ENCODE results near the gene KLF16.
A peak's percentile ranks its signal among the peaks of the same experiment; 100 is the strongest.
"Not testable (repeated sequence)": the region's sequence is repeated elsewhere in the genome, so short reads cannot be mapped to it uniquely, and the experiment has no call there.

The KLF16 gene

DNA sequence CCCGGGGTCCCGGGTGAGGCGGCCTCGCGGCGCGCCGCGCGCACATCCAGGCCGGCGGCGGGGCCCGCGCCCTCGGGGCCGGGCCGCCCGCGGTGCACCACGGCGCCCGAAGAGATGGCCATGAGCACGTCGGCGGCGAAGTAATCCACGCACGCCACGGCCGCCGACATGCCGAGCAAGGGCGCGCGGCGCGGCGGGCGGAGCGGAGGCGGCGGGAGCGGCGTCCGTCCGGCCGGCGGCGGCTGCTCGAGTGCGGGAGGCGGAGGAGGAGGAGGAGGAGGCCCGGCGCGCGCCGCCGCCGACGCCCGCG, at the start of gene KLF16:
Gene KLF16 (minus strand): TSS at position 252 of the 310 bp plus-strand sequence. CDS start 82 bp downstream, at position 170.
- no peak for DNase-seq (ENCODE audit: low spot score)

DNA sequence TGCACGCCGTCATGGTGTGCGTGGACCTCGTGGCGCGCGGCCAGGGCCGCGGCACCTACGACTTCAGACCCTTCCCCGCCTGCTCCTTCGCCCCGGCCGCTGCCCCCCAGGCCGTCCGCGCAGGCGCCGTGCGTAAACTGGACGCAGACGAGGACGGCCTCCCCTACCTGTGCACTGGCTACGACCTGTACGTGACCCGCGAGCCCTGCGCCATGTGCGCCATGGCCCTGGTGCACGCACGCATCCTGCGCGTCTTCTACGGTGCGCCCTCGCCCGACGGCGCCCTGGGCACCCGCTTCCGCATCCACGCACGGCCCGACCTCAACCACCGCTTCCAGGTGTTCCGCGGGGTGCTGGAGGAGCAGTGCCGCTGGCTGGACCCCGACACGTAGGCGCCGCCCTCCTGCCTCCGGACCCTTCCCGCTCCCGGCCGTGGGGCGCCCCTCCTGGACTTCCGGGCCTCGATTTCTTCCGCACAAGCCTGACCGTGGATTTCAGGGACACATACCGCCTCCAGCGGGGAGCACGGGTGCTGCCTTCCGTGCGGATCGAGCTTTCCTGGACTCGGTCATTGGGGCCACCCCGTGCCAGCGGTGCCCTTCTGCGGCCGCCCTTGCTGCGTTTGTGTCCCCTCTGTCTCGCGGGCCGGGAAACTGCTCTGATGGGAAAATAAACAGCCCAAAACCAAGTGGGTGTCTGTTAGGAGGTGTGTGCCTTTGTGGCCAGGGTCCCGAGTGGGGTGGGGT, 49.6 kb upstream of the KLF16 start:
- DNase-seq (ENCODE audit: low spot score) = no peak

DNA sequence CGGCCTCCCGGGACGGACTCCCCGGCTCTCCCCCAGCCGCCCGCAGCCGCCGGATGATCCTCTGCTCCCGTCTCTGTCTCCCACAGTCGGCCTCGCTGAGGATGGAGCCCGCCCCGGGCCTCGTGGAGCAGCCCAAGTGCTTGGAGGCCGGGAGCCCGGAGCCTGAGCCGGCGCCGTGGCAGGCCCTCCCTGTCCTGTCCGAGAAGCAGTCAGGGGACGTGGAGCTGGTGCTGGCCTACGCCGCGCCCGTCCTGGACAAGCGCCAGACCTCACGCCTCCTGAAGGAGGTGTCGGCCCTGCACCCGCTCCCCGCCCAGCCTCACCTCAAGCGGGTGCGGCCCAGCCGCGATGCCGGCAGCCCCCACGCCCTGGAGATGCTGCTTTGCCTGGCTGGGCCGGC, 48.6 kb upstream of the KLF16 start:
- DNase-seq (ENCODE audit: low spot score) = no peak

DNA sequence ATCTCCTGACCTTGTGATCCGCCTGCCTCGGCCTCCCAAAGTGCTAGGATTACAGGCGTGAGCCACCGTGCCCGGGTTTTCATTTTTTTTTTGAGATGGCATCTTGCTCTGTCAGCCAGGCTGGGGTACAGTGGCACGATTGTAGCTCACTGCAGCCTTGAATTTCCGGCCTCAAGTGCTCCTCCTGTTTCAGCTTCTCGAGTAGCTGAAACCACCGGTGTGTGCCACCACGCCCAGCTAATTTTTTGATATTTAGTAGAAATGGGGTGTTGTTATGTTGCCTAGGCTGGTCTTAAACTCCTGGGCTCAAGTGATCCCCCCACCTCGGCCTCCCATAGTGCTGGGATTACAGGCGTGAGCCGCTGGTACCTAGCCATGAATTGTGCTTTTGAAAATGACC, 47.7 kb upstream of the KLF16 start:
- no peak for DNase-seq (ENCODE audit: low spot score)

DNA sequence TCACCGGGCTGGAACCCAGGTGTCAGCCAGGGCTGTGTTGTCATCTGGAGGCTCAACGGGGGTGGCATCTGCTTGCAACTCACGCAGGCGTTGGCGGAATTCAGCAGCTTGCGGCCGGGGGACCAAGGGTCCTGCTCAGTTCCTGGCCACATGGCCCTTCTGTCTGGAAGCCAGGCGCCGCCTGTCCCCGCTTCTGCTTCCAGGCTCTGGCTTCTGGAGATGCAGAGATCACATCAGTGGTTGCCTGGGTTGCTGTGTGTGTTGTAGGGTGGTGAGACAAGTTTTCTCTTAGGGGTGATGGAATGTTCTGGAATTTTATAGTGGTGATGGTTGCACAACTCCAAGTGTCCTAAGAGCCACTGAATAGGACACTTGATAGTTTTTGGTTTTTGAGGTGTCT, 46.8 kb upstream of the KLF16 start:
- no peak for DNase-seq (ENCODE audit: low spot score)

DNA sequence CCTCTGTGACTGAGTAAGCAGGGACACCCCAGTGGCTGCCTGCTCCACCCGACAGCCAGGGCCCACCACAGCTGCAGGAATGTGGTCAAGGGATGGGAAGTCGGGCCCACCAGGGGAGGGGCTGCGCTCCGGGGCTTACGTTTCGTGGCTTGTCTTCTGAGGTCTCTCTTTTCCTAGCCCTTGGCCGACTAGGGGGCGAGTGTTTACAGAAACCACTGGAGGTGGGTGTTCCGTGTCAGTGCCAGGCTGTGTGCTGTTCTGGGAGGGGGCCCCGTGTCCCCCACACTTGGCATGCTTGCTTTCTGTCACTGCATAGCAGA, 46.3 kb upstream of the KLF16 start:
- no peak for DNase-seq (ENCODE audit: low spot score)

DNA sequence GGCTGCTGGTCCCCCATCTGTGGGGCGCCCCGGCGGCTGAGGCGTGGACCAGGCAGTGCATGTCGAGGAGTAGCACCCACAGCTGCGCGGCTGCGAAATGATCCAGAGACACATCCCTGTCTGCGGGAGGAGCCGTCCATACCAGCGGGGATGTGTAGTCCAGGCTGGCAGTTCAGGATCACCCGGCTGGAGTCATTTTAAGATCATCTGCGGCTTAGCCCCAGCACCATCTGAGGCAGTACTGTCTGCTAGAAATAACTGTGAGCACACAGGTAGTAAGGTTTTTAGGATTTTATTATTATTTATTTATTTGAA, 44.9 kb upstream of the KLF16 start:
- no peak for DNase-seq (ENCODE audit: low spot score)

DNA sequence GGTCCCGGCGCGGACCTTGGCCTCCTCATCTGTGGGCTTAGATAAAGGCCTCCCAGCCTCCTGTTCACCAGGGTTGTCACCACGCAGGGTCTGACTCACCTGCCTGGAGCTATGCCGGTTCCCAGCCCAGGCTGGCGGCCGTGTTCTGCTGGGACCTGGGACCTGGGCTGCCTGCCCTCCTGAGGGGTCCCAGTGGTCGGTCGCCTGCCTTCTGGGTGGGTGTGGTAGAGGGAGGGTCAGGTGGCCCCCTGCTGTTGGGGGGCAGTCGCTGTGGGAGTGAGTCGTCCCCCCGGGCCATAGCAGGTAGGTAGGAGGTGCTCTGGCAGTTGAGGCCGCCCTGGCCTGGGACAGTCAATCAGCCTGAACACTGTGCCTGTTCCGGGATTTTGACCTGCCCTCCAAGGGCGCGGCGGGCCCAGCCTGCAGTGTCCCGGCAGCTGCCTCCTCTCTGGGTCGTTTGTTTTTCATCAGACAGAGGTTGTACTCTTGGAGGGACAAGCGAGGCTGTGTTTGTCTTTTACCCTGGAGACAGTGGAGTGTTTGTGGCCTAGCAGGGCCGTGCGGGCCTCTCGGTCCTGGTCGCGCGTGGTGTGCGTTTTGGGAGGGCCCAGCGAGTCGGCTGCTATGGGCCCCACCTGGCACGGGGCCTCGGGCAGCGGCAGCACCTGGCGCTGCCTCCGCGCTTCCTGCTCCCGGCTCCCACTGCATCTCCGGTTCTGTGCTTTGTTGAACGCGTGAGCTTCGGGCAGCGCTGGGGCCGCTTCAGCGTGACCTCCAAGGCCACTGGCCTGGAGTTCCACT, 44.4 kb upstream of the KLF16 start:
- DNase-seq (ENCODE audit: low spot score) = no peak

DNA sequence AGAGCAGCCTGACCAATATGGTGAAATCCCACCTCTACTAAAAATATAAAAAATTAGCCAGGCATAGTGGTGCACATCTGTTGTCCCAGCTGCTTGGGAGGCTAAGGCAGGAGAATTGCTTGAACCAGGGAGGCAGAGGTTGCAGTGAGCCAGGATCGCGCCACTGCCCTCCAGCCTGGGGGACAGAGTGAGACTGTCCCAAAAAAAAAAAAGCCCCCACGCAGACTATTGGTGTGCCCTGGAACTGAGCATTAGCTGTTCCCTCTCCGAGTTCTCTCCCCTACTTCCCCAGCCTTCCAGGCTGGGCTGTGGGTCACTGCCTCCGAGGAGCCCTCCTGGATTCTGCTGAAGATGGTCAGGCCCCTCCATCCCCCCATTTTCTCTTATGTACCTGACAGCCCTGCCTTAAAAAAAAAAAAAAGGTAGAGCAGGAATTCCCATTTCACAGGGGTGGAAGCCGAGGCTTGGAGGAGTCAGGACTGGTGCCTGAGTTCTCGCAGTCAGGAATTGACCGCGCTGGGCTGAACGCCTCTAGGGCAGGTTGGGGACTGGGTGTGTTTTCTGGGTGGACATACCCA, 43.7 kb upstream of the KLF16 start:
- no peak for DNase-seq (ENCODE audit: low spot score)

DNA sequence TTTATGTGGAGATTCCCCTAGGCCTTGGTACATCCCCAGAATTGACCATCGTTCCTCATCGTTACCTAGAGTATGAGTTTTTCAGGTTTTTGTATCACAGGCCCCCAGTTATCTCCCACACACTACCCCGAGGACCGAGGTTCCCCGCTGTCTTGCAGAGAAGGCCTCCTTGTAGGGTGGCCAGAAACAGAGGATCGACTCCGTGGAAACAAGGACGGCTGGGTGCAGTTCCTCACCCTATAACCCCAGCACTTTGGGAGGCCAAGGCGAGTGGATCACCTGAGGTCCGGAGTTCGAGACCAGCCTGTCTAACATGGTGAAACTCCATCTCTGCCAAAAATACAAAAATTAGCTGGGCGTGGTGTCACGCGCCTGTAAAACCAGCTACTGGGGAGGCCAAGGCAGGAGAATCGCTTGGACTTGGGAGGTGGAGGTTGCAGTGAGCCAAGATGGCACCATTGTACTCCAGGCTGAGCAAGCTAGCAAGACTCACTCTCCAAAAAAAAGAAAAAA, 42.5 kb upstream of the KLF16 start:
- no peak for DNase-seq (ENCODE audit: low spot score)

DNA sequence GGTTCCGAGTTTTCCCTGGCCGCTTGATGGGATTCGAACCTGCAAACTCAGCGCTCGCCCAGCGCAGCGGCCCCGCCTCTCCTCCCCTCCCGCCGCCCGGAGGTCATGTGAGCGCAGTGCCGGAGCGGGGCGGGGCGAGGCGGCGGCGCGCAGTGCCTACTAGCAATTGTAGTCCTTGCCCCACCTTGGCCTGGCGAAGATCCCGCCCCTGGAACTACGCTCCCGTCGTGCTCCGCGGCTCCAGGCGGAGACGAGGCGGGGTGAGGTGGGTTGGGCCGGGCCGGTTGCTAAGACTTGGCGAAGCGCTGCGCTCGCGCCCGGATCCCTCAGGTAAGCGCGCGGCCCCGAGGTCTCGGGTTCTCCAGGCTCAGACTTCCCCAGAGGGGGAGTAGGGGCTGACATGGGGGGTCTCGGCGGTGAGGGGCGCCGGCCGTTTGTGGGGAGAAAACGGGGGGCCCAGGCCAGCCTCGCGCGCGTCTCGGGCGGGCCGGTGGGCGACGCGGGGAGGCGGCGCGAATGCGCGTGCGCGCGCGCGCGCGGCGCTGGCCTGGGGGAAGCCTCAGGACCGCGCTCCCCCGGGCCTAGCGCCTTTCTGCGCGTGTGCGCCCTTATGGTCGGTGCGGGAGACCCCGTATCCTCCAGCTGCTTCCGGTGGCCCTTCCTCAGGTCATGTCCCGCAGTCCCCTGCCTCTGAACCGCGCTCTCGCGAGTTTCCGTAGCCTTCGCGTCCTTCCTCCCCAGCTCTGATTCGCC, 41.9 kb upstream of the KLF16 start, which contains the start of the genes ADAT3 and SCAMP4:
Gene ADAT3 (plus strand): TSS at position 290 of the 753 bp plus-strand sequence. CDS start 6,649 bp downstream, outside the sequence.
Gene SCAMP4 (plus strand): TSS at position 290 of the 753 bp plus-strand sequence. CDS start 9,621 bp downstream, outside the sequence.
- peak; percentile 98 for DNase-seq (ENCODE audit: low spot score)

DNA sequence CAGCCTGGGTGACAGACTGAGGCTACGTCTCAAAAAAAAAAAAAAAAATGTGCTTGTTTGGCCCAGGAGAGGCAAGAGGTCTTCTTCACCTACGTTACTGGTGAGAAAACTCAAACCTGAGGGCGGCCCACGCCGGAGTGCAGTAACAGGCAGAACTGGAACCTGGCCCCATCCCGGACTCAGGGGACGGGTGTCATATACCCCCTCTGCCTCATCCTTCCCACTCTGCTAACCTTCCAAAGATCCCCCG, 41.4 kb upstream of the KLF16 start:
- no peak for DNase-seq (ENCODE audit: low spot score)

DNA sequence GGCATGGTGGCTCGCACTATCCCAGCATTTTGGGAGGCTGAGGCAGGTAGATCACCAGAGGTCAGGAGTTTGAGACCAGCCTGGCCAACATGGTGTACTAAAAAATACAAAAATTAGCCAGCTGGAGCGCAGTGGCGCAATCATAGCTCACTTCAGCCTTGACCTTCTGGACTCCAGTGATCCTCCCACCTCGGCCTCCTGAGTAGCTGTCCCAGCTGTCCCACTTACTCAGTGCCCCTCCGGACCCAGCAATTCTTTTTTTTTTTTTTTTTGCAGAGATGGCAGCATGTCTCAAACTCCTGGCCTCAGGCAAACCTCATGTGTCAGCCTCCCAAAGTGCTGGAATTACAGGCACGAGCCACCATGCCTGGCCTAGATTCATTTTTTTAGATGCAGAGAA, 39.5 kb upstream of the KLF16 start:
- no peak for DNase-seq (ENCODE audit: low spot score)

DNA sequence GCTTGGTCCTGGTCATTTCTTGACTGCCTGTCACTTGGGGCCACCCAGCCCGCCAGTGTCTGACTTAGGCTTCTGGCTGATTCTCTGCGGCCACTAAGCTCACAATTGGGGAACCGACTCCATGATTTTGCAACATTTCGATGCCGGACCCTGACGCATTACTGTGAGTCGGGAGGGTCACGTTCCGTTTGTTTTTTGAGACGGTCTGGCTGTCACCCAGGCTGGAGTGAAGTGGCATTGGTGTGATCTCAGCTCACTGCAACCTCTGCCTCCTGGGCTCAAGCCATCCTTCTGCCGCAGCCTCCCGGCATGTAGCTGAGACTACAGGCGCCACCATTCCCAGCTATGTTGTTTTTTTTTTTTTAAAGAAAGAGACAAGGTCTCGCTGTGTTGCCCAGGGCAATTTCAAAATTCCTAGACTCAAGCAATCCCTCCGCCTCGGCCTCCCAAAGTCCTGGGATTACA, 38.6 kb upstream of the KLF16 start:
- DNase-seq (ENCODE audit: low spot score) = no peak

DNA sequence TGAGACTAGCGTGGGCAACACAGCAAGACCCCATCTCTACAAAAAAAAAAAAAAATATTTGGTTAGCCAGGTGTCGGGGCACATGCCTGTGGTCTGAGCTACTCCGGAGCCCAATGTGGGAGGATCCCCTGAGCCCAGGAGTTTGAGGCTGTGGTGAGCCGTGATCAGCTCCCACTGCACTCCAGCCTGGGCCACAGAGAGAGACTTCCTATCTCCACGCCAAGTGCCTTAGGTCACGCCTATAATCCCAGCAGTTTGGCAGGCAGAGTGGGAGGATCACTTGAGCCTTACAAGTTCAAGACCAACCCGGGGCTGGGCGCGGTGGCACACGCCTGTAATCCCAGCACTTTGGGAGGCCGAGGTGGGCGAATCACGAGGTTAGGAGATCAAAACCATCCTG, 33.1 kb upstream of the KLF16 start:
- no peak for DNase-seq (ENCODE audit: low spot score)

DNA sequence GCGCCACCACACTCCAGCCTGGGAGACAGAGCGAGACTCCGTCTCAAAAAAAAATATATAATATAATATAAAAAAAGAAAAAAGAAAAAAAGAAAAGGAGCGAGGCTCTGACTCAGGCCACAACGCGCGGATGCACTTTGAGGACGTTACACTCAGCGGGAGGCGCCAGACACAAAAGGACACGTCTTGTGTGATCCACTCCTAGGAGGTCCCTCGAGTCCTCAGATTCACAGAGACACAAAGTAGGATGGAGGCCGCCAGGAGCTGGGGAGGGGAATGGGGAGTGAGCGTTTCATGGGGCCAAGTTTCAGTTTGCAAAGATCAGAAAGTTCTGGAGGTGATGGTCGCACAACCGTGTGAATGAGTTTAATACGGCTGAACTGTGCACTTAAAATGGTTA, 30.4 kb upstream of the KLF16 start:
- no peak for DNase-seq (ENCODE audit: low spot score)

DNA sequence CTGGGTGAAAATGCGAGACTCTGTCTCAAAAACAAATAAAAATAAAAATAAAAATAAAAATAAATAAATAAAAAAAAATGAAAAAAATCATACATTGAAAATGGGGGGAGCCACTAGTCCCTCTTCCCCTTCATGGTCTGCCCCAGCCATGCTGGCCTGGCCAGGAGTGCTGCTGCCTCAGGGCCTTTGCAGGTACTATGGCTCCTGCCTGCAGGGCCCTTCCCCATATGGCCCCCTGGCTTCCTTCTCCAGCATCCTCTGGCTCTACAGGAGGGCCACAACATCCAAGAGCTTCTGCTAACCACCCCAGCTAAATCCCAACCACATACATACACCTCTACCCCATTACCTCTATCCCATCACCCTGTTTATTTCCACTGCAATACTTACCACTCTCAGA, 26.5 kb upstream of the KLF16 start:
- no peak for DNase-seq (ENCODE audit: low spot score)

DNA sequence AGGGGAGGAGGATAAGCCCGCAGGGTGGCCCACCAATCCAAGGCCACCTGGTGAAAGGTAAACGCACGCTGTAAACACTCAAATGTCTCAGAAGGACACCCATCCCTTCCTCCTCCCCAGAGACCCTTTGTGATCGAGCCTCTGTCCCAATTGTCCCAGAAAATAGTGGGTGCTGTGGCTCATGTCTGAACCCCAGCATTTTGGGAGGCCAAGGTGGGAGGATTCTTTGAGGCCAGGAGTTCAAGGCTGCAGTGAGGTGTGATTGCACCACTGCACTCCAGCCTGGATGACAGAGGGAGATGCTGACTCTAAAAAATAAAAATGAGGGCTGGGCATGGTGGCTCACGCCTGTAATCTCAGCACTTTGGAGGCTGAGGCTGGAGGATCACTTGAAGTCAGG, 25.0 kb upstream of the KLF16 start:
- no peak for DNase-seq (ENCODE audit: low spot score)

DNA sequence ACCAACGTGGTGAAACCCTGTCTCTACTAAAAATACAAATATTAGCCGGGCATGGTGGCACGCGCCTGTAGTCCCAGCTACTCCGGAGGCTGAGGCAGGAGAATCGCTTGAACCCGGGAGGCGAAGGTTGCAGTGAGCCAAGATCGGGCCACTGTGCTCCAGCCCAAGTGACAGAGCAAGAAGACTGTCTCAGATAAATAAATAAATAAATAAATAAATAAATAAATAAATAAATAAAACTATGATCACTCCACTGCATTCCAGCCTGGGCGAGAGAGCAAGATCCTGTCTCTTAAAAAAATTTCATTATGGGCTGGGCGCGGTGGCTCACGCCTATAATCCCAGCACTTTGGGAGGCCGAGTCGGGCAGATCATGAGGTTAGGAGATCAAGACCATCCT, 23.0 kb upstream of the KLF16 start:
- not testable (repeated sequence) for DNase-seq (ENCODE audit: low spot score)

DNA sequence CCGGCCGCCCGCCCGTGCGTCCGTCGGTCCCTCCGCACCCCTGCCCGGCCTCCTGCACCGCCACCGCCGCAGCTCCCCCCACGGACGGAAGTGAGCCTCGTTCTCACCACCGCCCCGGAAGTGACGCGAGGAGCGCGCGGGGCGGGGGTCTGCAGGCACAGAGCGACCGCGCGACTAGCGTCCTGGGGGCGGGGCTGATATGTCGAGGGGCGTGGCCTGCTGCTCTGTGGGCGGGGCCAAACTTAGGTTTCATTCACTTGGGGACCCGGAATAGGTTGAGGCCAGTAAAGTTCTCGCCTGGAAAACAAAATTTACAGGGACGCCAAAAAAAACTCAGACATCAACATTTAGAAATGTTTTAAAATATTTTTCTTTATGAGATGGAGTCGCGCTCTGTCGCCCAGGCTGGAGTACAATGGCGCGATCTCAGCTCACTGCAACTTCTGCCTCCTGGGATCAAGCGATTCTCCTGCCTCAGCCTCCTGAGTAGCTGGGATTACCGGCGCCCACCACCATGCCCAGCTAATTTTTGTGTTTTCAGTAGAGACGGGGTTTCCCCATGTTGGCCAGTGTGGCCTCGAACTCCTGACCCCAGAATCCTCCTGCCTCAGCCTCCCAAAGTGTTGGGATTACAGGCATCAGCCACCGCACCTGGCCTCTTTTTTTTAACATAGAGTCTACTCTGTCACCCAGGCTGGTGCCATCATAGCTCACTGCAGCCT, 22.2 kb upstream of the KLF16 start, which contains the start of gene ABHD17A:
Gene ABHD17A (minus strand): TSS at position 99 of the 722 bp plus-strand sequence. CDS start 3,930 bp downstream, outside the sequence.
- peak; percentile 93 for DNase-seq (ENCODE audit: low spot score)

DNA sequence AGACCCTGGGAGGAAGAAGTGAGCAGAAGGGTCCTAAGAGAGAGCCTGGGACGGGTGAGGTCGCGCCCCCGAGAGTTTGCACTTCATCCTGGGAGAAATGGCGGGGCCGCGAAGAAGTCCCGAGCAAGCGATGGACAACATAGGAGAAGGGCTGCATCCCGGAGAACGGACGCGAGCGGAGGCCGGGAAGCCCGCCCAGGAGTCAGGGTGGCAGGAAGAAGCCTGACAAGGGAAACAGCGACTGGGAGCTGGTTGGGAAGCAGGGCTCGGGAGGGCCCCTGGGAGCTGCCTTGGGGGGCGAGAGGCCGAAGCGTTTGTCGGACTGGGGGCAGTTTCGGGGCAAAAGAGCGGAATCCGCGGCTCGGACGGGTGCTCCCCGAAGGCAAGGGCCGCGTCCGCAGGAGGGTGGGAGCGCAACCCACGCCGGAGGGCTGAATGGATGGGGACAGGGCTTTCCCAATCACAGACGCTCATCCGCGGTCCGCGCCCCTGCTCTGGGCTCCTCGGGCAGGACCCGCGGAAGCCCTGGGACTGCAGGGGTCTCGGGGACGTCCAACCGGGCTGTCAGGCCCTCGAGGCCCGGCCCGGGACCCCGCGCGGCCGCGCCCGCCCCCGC, 21.4 kb upstream of the KLF16 start:
- no peak for DNase-seq (ENCODE audit: low spot score)

All from CD4-positive, alpha-beta T cell treated with Interleukin-15 for 4 hours (primary cell).